SJSA1 (cell line): ENCODE measurements around the gene PLEKHA5. TPM values are rescaled to one million over a fixed set of nuclear protein-coding genes. Genes with fewer than 3 reads are reported as not detected.

Experiments used
- DNase-seq, 2 experiments: peaks; one replicate each; pipeline ENCODE4 v3.0.0-alpha.2; 2015 to 2020; ENCODE audit warnings: low spot score in 2 of 2, low read depth in 1 of 2
- H3K27ac ChIP-seq: fragments of 250-450 bp; sonication (Bioruptor Pico); 2 replicates; pipeline ENCODE4 v1.5.1; 2020; ENCODE audit warnings: mild to moderate bottlenecking, moderate library complexity
- H3K27me3 ChIP-seq: fragments of 250-450 bp; sonication (Bioruptor Pico); replicated peaks from 2 replicates; pipeline ENCODE4 v1.5.1; 2020; ENCODE audit warnings: mild to moderate bottlenecking, moderate library complexity
- H3K36me3 ChIP-seq: fragments of 250-450 bp; sonication (Bioruptor Pico); 2 replicates; pipeline ENCODE4 v1.5.1; 2020; ENCODE audit warnings: mild to moderate bottlenecking
- H3K4me1 ChIP-seq: fragments of 250-450 bp; sonication (Bioruptor Pico); replicated peaks from 2 replicates; pipeline ENCODE4 v1.6.1; 2021; ENCODE audit warnings: mild to moderate bottlenecking
- H3K4me3 ChIP-seq: fragments of 250-450 bp; sonication (Bioruptor Pico); 2 replicates; pipeline ENCODE4 v1.5.1; 2020; ENCODE audit warnings: mild to moderate bottlenecking
- H3K9me3 ChIP-seq: fragments of 250-450 bp; sonication (Bioruptor Pico); replicated peaks from 2 replicates; pipeline ENCODE4 v1.5.1; 2020; ENCODE audit warnings: mild to moderate bottlenecking
- total RNA-seq: library from RNA; depleted of rRNA; stranded (reverse); fragments of >200 nt; shearing (Covaris generic); gene quantifications from 2 replicates; pipeline ENCODE4 v1.2.3, GENCODE V29; 2014

PLEKHA5 gene
- total RNA-seq, 1 experiment from 2014 or later = 21.1 TPM

- H3K27ac ChIP-seq = no peak overlapping the region
- peak in 1 of 2 experiments; percentile 46 for DNase-seq
- no peak overlapping the region for H3K4me3 ChIP-seq
- no peaks in the 10 kb centered on the region for H3K9me3 ChIP-seq
- H3K27me3 ChIP-seq = no peaks in the 10 kb centered on the region
- H3K36me3 ChIP-seq = peaks cover 3% of the 10 kb centered on the region; the same call in 1 of the 2 replicates
- peaks cover 28% of the 10 kb centered on the region for H3K4me1 ChIP-seq
These were observed 57.5 kb downstream of the PLEKHA5 start for GRCh38 chr12:19186722-19187661.

DNA sequence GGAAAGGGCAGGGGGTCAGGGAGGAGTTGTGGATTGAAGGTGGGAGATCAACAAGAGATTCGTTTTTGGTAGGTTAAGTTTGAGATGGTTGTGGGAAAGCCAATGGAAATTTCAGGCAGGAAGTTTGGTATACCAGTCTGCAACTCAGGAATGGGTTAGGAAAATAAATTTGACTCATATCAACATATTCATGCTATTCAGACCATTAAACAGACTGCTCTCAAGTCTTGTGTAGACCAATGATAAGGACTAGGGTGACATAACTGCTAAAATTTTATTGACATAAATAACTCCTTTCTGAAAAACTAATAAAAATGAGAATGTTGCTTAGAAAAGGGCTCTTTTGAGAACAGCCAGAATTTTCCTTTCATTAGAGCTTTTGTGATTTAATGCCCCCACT is 60.0 kb downstream of the PLEKHA5 start:
- no peaks in the 10 kb centered on the region for H3K9me3 ChIP-seq
- no peak for DNase-seq
- no peak overlapping the region for H3K4me3 ChIP-seq
- H3K27me3 ChIP-seq = no peaks in the 10 kb centered on the region
- peaks cover 28% of the 10 kb centered on the region for H3K4me1 ChIP-seq
- H3K36me3 ChIP-seq = peaks cover 3% of the 10 kb centered on the region; the same call in 1 of the 2 replicates
- H3K27ac ChIP-seq = no peak overlapping the region

DNA sequence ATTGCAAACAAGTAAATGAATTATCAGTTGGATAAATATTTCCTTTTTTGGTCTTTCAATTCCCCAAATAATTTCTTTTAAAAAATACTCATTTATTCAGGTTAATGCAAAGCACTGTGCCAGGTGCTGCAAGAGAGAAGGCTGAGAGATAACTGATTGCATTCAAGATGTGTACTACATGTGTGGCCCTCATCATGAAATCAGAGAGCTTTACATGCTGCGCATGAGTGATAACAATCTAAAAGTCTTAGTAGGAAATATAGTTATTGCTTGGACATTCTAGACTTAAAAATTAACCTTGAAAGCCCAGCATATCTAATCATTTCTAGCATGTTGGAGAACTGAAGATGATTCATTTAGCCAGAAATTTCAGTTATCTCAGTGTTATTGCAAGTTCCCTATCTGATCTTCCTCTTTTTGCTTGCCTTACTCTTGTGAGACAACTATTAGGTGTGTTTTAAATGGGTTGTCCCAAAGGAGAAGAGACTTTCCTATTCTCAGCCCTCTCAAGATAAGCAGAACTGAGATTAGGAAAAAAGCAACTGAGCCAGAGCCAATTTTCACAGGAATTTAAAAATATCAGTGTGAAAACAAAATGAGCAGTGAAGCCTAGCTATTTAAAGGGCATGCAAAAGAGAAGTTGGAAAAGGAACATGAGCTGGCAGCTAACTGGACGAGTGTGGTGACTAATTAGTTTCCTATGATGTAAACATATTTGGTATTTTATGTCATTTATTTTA is 60.9 kb downstream of the PLEKHA5 start:
- H3K27ac ChIP-seq = no peak overlapping the region

DNA sequence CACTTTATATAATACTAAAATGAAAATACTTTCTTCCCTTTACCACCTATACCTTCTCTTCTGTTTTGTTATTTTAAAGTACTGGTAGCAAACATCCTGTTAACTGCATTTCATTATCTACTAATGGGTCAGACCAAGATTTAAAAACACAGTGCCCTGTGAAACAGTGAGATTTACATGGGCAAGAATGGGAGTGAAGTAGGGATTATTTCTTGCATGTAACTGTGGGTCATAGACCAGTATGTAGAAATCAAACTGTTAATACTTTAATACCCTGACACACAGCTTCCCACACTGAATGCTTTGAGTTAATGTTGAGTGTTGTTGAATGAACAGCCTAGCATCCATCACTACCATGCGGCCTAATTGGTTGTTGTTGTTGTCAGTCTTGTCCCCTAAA is 61.6 kb downstream of the PLEKHA5 start:
- H3K27ac ChIP-seq = no peak overlapping the region
- DNase-seq = no peak
- H3K9me3 ChIP-seq = no peaks in the 10 kb centered on the region
- peaks cover 3% of the 10 kb centered on the region; the same call in 1 of the 2 replicates for H3K36me3 ChIP-seq
- H3K27me3 ChIP-seq = no peaks in the 10 kb centered on the region
- no peak overlapping the region for H3K4me3 ChIP-seq
- peaks cover 28% of the 10 kb centered on the region for H3K4me1 ChIP-seq

More for the DNA sequence above, 60.9 kb downstream of the PLEKHA5 start:
- Histone ChIP-seq H3K27me3 (no peaks in the 10 kb centered on the region), H3K4me3 (no peak overlapping the region), H3K36me3 (peaks cover 3% of the 10 kb centered on the region; the same call in 1 of the 2 replicates), H3K4me1 (peaks cover 28% of the 10 kb centered on the region), H3K9me3 (no peaks in the 10 kb centered on the region)
- DNase-seq = no peak

DNA sequence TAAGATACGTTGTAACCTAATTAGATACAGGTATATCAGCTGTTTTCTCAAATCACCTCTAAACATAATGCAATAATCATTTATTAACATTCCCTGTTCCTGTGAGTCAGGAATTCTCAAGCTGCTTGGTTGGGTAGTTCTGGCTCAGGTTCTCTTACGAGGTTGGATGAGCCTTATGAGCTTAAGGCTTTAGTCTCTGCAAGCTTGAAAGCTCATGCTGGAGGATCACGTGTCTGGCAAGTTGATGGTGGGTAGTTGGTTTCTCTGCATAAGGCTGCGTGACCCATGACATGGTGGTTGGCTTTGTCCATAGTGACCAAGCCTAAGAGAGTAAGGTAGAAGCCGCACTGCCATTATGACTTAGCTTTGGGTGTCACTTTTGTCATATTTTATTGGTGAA is 62.0 kb downstream of the PLEKHA5 start:
- DNase-seq = no peak
- Histone ChIP-seq H3K9me3 (no peaks in the 10 kb centered on the region), H3K27ac (no peak overlapping the region), H3K36me3 (peaks cover 3% of the 10 kb centered on the region; the same call in 1 of the 2 replicates), H3K27me3 (no peaks in the 10 kb centered on the region), H3K4me3 (no peak overlapping the region), H3K4me1 (peaks cover 24% of the 10 kb centered on the region)

DNA sequence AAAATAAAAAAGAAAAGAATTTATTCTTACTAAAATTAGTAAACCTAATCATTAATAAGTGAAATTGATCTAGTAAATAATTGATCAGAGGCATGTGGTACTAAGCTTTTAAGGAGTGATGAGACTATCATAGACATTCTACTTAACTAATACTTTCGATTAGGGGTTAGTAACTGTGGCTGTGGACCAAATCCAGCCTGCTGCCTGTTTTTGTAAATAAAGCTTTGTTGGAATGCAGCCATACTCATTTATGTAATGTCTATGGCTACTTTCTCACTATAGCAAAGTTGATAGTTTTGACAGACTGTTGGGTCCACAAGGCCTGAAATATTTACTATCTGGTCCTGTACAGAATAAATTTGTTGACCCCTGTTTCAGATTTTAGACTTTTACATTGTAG is 63.2 kb downstream of the PLEKHA5 start:
- Histone ChIP-seq H3K4me1 (peaks cover 31% of the 10 kb centered on the region), H3K36me3 (peaks cover 3% of the 10 kb centered on the region; the same call in 1 of the 2 replicates), H3K4me3 (no peak overlapping the region), H3K9me3 (no peaks in the 10 kb centered on the region), H3K27ac (no peak overlapping the region), H3K27me3 (no peaks in the 10 kb centered on the region)
- DNase-seq = no peak

DNA sequence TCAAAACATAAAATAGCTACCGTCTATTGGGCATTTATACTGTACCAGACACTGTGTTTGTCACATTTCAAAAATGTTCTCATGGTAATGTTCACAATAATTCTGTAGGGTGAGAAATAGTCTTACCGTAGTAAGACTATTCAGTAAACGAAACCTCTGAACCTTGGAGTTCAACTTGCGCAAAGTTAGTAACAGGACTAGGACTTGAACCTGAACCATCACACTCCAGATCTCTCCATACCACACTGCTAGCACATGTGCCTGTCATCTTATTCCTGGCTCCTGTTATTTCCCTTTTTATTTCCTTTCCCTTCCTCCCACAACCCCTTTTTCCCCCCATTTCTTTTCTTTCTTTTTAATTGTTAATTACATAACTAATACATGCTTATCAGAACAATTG is 65.4 kb downstream of the PLEKHA5 start:
- Histone ChIP-seq H3K4me3 (no peak overlapping the region), H3K36me3 (peaks cover 3% of the 10 kb centered on the region; the same call in 1 of the 2 replicates)
- DNase-seq = no peak

DNA sequence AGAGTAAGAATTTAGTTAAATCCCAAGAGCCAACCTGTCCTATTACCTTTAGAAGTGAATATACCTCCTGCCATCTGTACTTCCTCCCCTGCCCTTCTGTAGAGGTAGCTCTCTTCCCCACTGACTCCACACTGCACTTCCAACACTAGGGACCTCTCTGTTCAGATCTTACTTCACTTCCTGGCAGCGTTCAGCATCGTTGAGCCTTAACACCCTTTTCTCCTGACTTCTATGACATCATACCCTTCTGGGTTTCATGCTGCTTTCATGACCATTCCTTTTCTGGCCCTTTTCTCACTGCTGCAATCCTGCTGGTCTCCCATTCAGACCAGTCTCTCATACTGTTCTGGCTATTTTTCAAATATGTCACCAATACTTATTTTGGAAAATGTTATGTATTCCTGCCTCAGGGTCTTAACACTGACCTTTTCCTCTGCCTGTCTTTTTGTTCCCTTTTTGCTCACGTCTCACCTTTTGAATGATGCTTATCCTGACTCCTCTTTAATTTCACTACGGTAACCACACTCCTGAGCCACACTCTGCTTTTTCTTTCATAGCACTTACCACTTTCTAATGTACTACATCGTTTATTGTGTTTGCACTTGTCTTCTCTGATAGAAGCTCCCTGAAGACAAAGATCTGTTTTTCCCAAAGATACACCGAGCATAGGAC is 67.6 kb downstream of the PLEKHA5 start:
- H3K9me3 ChIP-seq = no peaks in the 10 kb centered on the region
- H3K27ac ChIP-seq = no peak overlapping the region
- no peaks in the 10 kb centered on the region for H3K36me3 ChIP-seq
- no peak for DNase-seq
- no peaks in the 10 kb centered on the region for H3K27me3 ChIP-seq
- H3K4me3 ChIP-seq = no peak overlapping the region
- peaks cover 33% of the 10 kb centered on the region for H3K4me1 ChIP-seq

More for the DNA sequence above, 65.4 kb downstream of the PLEKHA5 start:
- Histone ChIP-seq H3K4me1 (peaks cover 40% of the 10 kb centered on the region), H3K9me3 (no peaks in the 10 kb centered on the region), H3K27me3 (no peaks in the 10 kb centered on the region), H3K27ac (no peak overlapping the region)

GRCh38 chr12:19198272-19198671 is 68.7 kb downstream of the PLEKHA5 start:
- H3K9me3 ChIP-seq = no peaks in the 10 kb centered on the region

DNA sequence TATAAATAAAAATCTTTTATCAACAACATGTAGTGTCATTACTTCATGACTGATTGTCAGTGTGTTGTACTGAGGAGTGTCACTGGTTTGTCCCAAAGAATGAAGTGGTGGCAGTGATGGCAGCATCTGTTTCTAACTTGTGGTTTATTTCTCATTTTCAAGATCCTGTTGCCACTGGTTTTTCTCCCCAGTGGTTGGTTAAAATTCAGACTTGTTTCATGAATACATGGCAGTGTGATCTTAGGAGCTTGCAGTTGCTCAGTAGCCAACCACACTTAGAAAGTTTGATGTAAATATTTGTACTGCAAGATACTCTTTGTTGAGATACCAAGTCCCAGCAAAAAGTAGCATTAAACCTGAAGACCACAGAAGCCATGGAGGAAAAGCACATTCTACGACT is 69.8 kb downstream of the PLEKHA5 start:
- Histone ChIP-seq H3K27me3 (no peaks in the 10 kb centered on the region), H3K9me3 (no peaks in the 10 kb centered on the region), H3K27ac (no peak overlapping the region), H3K4me3 (no peak overlapping the region), H3K4me1 (peaks cover 33% of the 10 kb centered on the region), H3K36me3 (no peaks in the 10 kb centered on the region)
- no peak for DNase-seq

More at GRCh38 chr12:19198272-19198671, 68.7 kb downstream of the PLEKHA5 start:
- peak; percentile 51 to 53 for DNase-seq
- Histone ChIP-seq H3K36me3 (no peaks in the 10 kb centered on the region), H3K27ac (peak overlapping the region; percentile 13; the same call in 1 of the 2 replicates), H3K4me1 (peaks cover 33% of the 10 kb centered on the region), H3K27me3 (no peaks in the 10 kb centered on the region), H3K4me3 (no peak overlapping the region)

- no peak overlapping the region for H3K4me3 ChIP-seq
- no peaks in the 10 kb centered on the region for H3K36me3 ChIP-seq
- DNase-seq = no peak
- H3K27me3 ChIP-seq = no peaks in the 10 kb centered on the region
- H3K9me3 ChIP-seq = no peaks in the 10 kb centered on the region
- peaks cover 33% of the 10 kb centered on the region for H3K4me1 ChIP-seq
- no peak overlapping the region for H3K27ac ChIP-seq
These were observed 70.7 kb downstream of the PLEKHA5 start for GRCh38 chr12:19200261-19200660.

DNA sequence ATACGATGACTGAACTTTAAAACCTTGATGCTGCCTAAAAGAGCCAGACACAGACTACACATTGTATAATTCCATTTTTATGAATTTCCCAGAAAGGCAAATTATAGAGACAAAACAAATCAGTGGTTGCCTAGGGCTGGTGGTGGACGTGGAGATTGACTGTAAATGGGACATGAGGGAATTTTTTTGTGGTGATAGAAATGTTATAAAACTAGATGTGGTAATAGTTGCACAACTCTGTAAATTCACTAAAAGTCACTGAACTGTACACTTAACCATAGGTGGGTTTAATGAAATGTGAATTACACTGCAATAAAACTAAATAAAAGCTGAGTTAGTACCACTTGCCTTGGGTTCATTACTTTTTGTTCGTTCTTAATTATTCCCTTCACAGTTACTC is 72.1 kb downstream of the PLEKHA5 start:
- H3K27ac ChIP-seq = no peak overlapping the region
- H3K27me3 ChIP-seq = no peaks in the 10 kb centered on the region
- DNase-seq = no peak
- H3K4me3 ChIP-seq = no peak overlapping the region
- no peaks in the 10 kb centered on the region for H3K9me3 ChIP-seq
- H3K36me3 ChIP-seq = no peaks in the 10 kb centered on the region
- H3K4me1 ChIP-seq = peaks cover 33% of the 10 kb centered on the region

DNA sequence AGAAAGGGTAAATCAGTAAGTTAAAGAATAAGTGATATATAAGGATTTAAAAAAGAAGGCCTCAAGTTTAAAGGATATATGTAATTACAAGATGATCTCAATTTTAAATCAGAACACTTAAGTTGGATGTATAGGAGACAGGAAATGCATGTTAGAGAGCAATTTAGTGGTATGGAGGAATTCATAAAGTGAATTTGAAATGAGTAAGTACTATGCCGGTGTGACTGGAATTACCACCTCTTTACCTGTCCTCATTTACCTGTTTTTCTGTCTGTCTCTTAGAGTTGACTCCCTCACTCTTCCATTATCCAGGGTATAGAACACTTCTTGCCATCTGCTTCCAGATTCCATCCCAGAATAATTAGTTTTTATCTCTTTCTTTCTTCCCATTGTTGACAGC is 73.5 kb downstream of the PLEKHA5 start:
- Histone ChIP-seq H3K27me3 (no peaks in the 10 kb centered on the region), H3K36me3 (no peaks in the 10 kb centered on the region), H3K4me3 (no peak overlapping the region), H3K9me3 (no peaks in the 10 kb centered on the region), H3K4me1 (peaks cover 23% of the 10 kb centered on the region), H3K27ac (no peak overlapping the region)
- no peak for DNase-seq
